ENCODE results near the gene POLD2.

The POLD2 gene

GRCh38 chr7:44064791-44065430, 58.4 kb downstream of the POLD2 start:
- no peak for DNase-seq (ENCODE audit: low read depth)

Data from GM04504 (cell line).